OCI-LY3 (cell line): ENCODE results near the gene GRID1.

Source experiments
- EZH2phosphoT487 ChIP-seq: fragments of 200-600 bp; shearing (Covaris generic); IDR thresholded peaks from 2 replicates; pipeline ENCODE4 v1.6.1; 2018; ENCODE audit warnings: antibody characterized with exemption, mixed run types, low read depth
- TF ChIP-seq, protein P1 (sequence below): fragments of 200-600, 300-600 bp; sonication (generic); IDR thresholded peaks from 2 replicates; pipeline ENCODE4 v1.5.1; 2014; ENCODE audit warnings: antibody characterized with exemption, low read length, low read depth

DNA sequence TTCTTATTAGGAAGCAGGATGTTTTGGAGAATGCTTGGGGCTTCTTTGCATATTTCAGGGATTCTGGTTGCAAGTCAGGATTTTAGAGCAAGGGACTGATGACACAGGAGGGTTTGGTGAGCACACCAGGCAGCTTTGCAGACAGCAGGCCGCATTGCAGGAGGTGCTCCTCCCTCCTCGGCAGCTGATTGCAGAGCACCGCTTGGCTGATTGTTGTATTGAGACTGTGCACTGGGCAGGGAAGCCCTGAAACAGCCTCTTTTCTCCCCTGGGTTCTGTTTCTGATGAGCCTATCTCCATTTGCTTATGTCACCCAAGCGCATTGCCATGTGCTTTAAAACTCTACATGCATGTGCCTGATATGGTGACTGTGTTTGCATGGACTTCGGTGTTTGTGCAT, 769.6 kb downstream of the GRID1 start:
- TF ChIP-seq, protein P1, sequence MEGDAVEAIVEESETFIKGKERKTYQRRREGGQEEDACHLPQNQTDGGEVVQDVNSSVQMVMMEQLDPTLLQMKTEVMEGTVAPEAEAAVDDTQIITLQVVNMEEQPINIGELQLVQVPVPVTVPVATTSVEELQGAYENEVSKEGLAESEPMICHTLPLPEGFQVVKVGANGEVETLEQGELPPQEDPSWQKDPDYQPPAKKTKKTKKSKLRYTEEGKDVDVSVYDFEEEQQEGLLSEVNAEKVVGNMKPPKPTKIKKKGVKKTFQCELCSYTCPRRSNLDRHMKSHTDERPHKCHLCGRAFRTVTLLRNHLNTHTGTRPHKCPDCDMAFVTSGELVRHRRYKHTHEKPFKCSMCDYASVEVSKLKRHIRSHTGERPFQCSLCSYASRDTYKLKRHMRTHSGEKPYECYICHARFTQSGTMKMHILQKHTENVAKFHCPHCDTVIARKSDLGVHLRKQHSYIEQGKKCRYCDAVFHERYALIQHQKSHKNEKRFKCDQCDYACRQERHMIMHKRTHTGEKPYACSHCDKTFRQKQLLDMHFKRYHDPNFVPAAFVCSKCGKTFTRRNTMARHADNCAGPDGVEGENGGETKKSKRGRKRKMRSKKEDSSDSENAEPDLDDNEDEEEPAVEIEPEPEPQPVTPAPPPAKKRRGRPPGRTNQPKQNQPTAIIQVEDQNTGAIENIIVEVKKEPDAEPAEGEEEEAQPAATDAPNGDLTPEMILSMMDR = no peak
- no peak for TF ChIP-seq EZH2phosphoT487
